GM12873 (cell line): ENCODE results near the gene ZNF362.

ENCODE experiments used
- CTCF ChIP-seq: IDR thresholded peaks from 2 replicates; pipeline ENCODE4 v1.5.1; 2012; ENCODE audit warnings: low read depth, mild to moderate bottlenecking, moderate library complexity, low read length, control low read depth; ENCODE audit not compliant: insufficient read depth; ENCODE audit errors: missing control alignments

Gene ZNF362

DNA sequence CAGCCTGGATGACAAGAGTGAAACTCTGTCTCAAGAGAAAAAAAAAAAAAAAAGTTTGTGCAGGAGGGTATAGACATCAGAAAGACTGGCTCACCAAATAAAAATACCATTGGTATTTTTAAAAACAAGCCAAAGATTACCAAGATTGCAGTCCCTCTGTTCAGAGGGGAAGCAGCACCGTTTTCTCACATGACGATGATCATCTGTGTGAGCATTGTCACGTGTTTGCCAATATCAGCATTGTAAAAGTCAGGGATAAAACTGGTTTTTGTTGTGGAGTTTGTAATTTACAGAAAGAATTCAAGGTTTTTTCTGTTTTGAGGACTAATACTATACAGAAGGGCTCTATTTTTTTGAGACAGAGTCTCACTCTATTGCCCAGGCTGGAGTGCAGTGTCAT is 26.5 kb downstream of the ZNF362 start:
- no peak for TF ChIP-seq CTCF

- TF ChIP-seq CTCF, result no peak
Observed at GRCh38 chr1:33284049-33284448, 27.8 kb downstream of the ZNF362 start.

DNA sequence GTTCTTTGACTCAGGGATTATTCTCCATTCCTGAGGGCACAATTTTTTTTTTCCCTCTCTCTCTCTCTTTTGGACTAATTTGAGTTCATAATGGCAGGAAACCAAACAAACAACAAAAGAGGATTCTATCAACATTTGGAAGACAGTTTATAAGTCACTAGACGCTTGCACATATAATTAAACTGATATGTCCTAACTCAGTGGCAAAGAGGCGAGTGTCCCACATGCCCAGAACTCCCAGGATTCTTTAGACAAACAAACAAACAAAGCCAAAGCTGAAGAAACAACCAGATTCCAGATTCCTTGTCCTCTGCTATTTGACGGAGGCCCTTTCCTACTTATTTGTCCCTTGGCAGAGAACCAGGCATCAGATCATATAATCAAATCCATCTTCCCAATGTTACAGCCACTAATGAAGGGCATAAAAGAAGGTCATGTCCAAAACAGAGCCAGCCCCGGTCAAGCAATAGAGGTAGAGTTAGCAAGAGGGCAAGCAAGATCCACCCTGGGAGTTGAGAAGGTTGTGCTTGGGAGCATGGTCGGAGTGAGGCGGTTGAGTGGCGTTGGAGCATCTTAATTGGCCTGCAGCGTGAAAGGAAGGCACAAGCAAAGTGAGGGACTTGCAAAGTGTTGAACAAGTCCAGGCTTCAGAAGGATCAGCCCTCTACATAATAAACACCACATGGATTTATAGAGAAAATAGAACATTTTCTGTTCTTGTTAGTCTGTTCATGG is 30.3 kb downstream of the ZNF362 start:
- no peak for TF ChIP-seq CTCF

DNA sequence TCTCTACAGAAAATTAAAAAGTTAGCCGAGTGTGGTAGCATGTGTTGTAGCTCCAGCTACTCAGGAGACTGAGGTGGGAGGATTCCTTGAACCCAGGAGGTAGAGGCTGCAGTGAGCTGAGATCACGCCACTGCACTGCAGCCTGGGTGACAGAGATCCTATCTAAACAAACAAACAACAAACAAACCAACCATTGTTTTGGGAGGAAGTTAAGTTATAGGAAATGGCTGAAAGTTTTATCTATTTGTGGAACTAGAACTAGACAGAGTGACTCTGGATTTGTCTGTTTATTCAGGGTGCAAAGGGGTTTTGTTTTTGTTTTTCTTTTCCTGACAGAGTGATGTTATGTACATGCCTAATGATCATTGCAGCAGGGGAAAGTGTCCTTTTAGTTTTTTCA is 31.0 kb downstream of the ZNF362 start:
- no peak for TF ChIP-seq CTCF

DNA sequence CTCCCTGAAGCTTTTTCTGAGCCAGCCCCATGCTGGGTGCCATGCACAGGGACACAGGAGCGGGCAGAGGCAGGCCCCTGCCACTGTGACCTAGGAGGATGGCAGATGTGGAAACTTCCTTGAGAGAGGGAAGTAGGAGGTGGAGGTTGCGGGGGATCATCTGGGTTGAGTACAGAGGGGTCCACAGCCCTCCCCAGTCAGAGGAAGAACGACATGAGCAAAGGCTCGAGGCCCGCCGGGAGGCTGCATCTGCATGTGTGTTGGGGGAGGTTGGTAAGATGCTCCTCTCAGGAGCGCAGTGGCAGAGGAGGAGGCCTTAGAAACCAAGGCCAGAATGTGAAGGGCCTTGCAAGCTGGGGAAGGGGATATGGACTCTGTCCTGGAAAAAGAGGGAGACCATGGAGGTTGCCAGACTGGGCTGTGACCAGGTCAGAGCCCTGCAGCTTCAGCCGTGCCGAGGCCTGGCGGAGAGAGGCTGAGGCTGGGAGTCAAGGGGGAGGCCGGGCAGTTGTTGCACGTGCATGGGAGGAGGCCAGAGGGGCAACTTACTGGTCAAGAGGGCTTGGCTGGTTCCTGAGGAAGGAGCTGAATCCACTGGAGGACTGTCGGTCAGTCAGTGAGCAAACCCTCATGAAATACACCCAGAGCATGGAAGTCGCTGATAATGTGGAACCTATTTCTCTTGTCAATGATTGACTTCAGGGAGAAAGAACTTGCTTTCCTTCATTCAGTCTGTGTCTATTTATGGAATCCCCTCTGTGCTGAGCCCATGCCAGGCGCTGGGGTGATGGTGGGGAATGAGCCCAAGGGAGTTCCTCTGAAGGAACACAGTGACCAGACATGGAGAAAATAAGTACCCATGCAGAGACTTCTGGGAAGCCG is 32.9 kb downstream of the ZNF362 start:
- TF ChIP-seq CTCF, result no peak

- TF ChIP-seq CTCF, result no peak
Observed at GRCh38 chr1:33289858-33290154, 33.5 kb downstream of the ZNF362 start.

- no peak for TF ChIP-seq CTCF
Observed at GRCh38 chr1:33292726-33293340, 36.5 kb downstream of the ZNF362 start.
